IMR-90 (cell line): Measurements from ENCODE around the gene PLCD4. TPM values are rescaled to one million over a fixed set of nuclear protein-coding genes. Genes with fewer than 3 reads are reported as not detected.
A peak's percentile ranks its signal among the peaks of the same experiment; 100 is the strongest.

ENCODE experiments used
- ATAC-seq: fragments of 200-7000 bp; cut with Tn5 transposase; 2 replicates; pipeline ENCODE4 v1.9.1; 2020; ENCODE audit warnings: low read depth, mild to moderate bottlenecking, moderate library complexity
- BruUV-seq: library from RNA; stranded (reverse); fragments of 400-500 nt; replicated peaks from 2 replicates; lab custom pipeline; 2021; lab: Mats Ljungman, UMichigan
- CTCF ChIA-PET: fragments of 300-600 bp; formaldehyde crosslinking; extraction: SDS; loops from one replicate; lab custom pipeline; 2021; ENCODE audit warnings: antibody characterized with exemption; lab: Yijun Ruan, JAX
- POLR2A ChIA-PET: fragments of 300-600 bp; sonication (Branson Sonifier 250); formaldehyde crosslinking; loops from one replicate; lab custom pipeline; 2022; ENCODE audit warnings: antibody characterized with exemption; ENCODE audit not compliant: unreplicated experiment; lab: Charles Lee
- DNase-seq: peaks from one replicate; pipeline ENCODE4 v3.0.0; 2013
- H2AFZ ChIP-seq: replicated peaks from 2 replicates; pipeline ENCODE3; 2013; ENCODE audit warnings: low read length, mild to moderate bottlenecking; ENCODE audit not compliant: poor library complexity
- H2AK5ac ChIP-seq: 2 replicates; pipeline ENCODE4 v1.6.1; 2013; ENCODE audit warnings: low read depth, low read length, inconsistent platforms
- H2AK9ac ChIP-seq: replicated peaks from 2 replicates; pipeline ENCODE3; 2013; ENCODE audit warnings: mild to moderate bottlenecking, low read depth, low read length, moderate library complexity; ENCODE audit not compliant: poor library complexity
- H2BK120ac ChIP-seq: 2 replicates; pipeline ENCODE4 v1.6.1; 2013; ENCODE audit warnings: low read depth, low read length, inconsistent platforms
- H2BK15ac ChIP-seq: 3 replicates; pipeline ENCODE4 v1.6.1; 2013; ENCODE audit warnings: low read depth, low read length, inconsistent platforms
- H2BK20ac ChIP-seq: 2 replicates; pipeline ENCODE4 v1.6.1; 2013; ENCODE audit warnings: low read depth, mild to moderate bottlenecking, inconsistent platforms, low read length, moderate library complexity
- H2BK5ac ChIP-seq: 2 replicates; pipeline ENCODE4 v1.6.1; 2013; ENCODE audit warnings: mild to moderate bottlenecking, low read depth, low read length, inconsistent platforms; ENCODE audit not compliant: poor library complexity, severe bottlenecking
- H3K14ac ChIP-seq: replicated peaks from 2 replicates; pipeline ENCODE4 v1.6.1; 2013; ENCODE audit warnings: low read depth, low read length, inconsistent platforms
- H3K18ac ChIP-seq: 2 replicates; pipeline ENCODE4 v1.6.1; 2013; ENCODE audit warnings: low read depth, low read length, control low read depth
- H3K23ac ChIP-seq: 2 replicates; pipeline ENCODE4 v1.6.1; 2013; ENCODE audit warnings: low read depth, low read length, inconsistent platforms
- H3K27ac ChIP-seq: 2 replicates; pipeline ENCODE4 v1.5.1; 2013; ENCODE audit warnings: mild to moderate bottlenecking, control low read depth, low read length; ENCODE audit not compliant: insufficient read depth
- H3K27me3 ChIP-seq: 2 replicates; pipeline ENCODE4 v1.6.1; 2013; ENCODE audit warnings: low read length; ENCODE audit not compliant: control insufficient read depth, insufficient read depth
- H3K36me3 ChIP-seq: 2 replicates; pipeline ENCODE4 v1.6.1; 2013; ENCODE audit warnings: low read length, mixed read lengths; ENCODE audit not compliant: control insufficient read depth, insufficient read depth
- H3K4ac ChIP-seq: 2 replicates; pipeline ENCODE4 v1.6.1; 2013; ENCODE audit warnings: low read depth, low read length, inconsistent platforms
- H3K4me1 ChIP-seq: 2 replicates; pipeline ENCODE4 v1.6.1; 2013; ENCODE audit warnings: low read length, mixed read lengths; ENCODE audit not compliant: control insufficient read depth, insufficient read depth
- H3K4me2 ChIP-seq: 2 replicates; pipeline ENCODE4 v1.6.1; 2013; ENCODE audit warnings: low read depth, mild to moderate bottlenecking, control low read depth, low read length, moderate library complexity
- H3K4me3 ChIP-seq: 2 replicates; pipeline ENCODE4 v1.5.1; 2013; ENCODE audit warnings: low read depth, mild to moderate bottlenecking, control low read depth, low read length, moderate library complexity; ENCODE audit not compliant: insufficient read depth
- H3K56ac ChIP-seq: 2 replicates; pipeline ENCODE4 v1.6.1; 2013; ENCODE audit warnings: low read length, inconsistent platforms; ENCODE audit not compliant: insufficient read depth; ENCODE audit errors: extremely low read depth
- H3K79me1 ChIP-seq, 2 experiments: 2 replicates each; pipeline ENCODE4 v1.6.1; 2013; ENCODE audit warnings: low read length in 2 of 2, inconsistent platforms in 1 of 2, low read depth in 1 of 2
- H3K9ac ChIP-seq: 2 replicates; pipeline ENCODE4 v1.6.1; 2013; ENCODE audit warnings: low read depth, low read length, control low read depth
- H3K9me1 ChIP-seq: 2 replicates; pipeline ENCODE4 v1.6.1; 2013; ENCODE audit warnings: low read length, inconsistent platforms; ENCODE audit not compliant: insufficient read depth
- H3K9me3 ChIP-seq: 2 replicates; pipeline ENCODE4 v1.6.1; 2013; ENCODE audit warnings: low read length; ENCODE audit not compliant: control insufficient read depth, insufficient read depth
- H4K20me1 ChIP-seq: 2 replicates; pipeline ENCODE4 v1.6.1; 2013; ENCODE audit warnings: low read length, inconsistent platforms; ENCODE audit not compliant: insufficient read depth
- H4K5ac ChIP-seq: 2 replicates; pipeline ENCODE4 v1.6.1; 2013; ENCODE audit warnings: mild to moderate bottlenecking, low read depth, low read length, control low read depth
- H4K8ac ChIP-seq, 2 experiments: 2 replicates each; pipeline ENCODE4 v1.6.1; 2013; ENCODE audit warnings: low read depth in 2 of 2, low read length in 2 of 2, control low read depth in 1 of 2, inconsistent platforms in 1 of 2
- H4K91ac ChIP-seq: 2 replicates; pipeline ENCODE4 v1.6.1; 2013; ENCODE audit warnings: low read depth, low read length, inconsistent platforms; ENCODE audit not compliant: insufficient read depth
- BHLHE40 ChIP-seq: fragments of 150-350 bp; IDR thresholded peaks from 2 replicates; pipeline ENCODE4 v1.6.1; 2016; ENCODE audit warnings: mild to moderate bottlenecking, low read depth, low read length
- CEBPB ChIP-seq: IDR thresholded peaks from 2 replicates; pipeline ENCODE4 v1.6.1; 2012; ENCODE audit warnings: low read depth, low read length, improper control_type of control experiment
- CHD1 ChIP-seq: IDR thresholded peaks from 2 replicates; pipeline ENCODE4 v1.6.1; 2012; ENCODE audit warnings: low read depth, low read length, improper control_type of control experiment
- CTCF ChIP-seq: conservative IDR thresholded peaks from 2 replicates; pipeline ENCODE4 v1.5.1; 2012; ENCODE audit warnings: mild to moderate bottlenecking, low read depth, low read length, improper control_type of control experiment
- ELK1 ChIP-seq: fragments of 150-350 bp; IDR thresholded peaks from 2 replicates; pipeline ENCODE4 v1.6.1; 2016; ENCODE audit warnings: low read depth, mild to moderate bottlenecking, low read length, moderate library complexity, borderline replicate concordance
- FOS ChIP-seq: fragments of 150-350 bp; IDR thresholded peaks from 2 replicates; pipeline ENCODE4 v1.6.1; 2016; ENCODE audit warnings: low read depth, low read length
- MAFK ChIP-seq: IDR thresholded peaks from 2 replicates; pipeline ENCODE4 v1.6.1; 2012; ENCODE audit warnings: low read depth, low read length, improper control_type of control experiment
- MXI1 ChIP-seq: IDR thresholded peaks from 2 replicates; pipeline ENCODE4 v1.6.1; 2012; ENCODE audit warnings: low read depth, mild to moderate bottlenecking, low read length, moderate library complexity, borderline replicate concordance
- POLR2A ChIP-seq: IDR thresholded peaks from 2 replicates; pipeline ENCODE4 v1.6.1; 2012; ENCODE audit warnings: mild to moderate bottlenecking, low read depth, low read length
- RAD21 ChIP-seq: IDR thresholded peaks from 2 replicates; pipeline ENCODE4 v1.6.1; 2012; ENCODE audit warnings: low read length, improper control_type of control experiment
- RCOR1 ChIP-seq: IDR thresholded peaks from 2 replicates; pipeline ENCODE4 v1.6.1; 2012; ENCODE audit warnings: mild to moderate bottlenecking, low read length, improper control_type of control experiment; ENCODE audit not compliant: insufficient replicate concordance
- RFX5 ChIP-seq: IDR thresholded peaks from 2 replicates; pipeline ENCODE4 v1.8.0; 2012; ENCODE audit warnings: low read depth, mild to moderate bottlenecking, low read length, moderate library complexity
- SMC3 ChIP-seq: fragments of 150-350 bp; IDR thresholded peaks from 2 replicates; pipeline ENCODE4 v1.6.1; 2016; ENCODE audit warnings: low read depth, mild to moderate bottlenecking, antibody characterized with exemption, low read length, moderate library complexity
- USF2 ChIP-seq: fragments of 150-350 bp; IDR thresholded peaks from 2 replicates; pipeline ENCODE4 v1.6.1; 2017; ENCODE audit warnings: mild to moderate bottlenecking, antibody characterized with exemption, low read length, low read depth
- WGBS, 2 experiments: methylation state at CpG; one replicate each; pipeline versions ENCODE4 v1.1.5 to v1.1.7; 2013; ENCODE audit warnings: missing lambda C conversion rate in 2 of 2; ENCODE audit not compliant: insufficient read length in 1 of 2; ENCODE audit errors: extremely low coverage in 2 of 2; 5-methylcytosine and 5-hydroxymethylcytosine counted together
- dilution Hi-C: fragments of 300-500 bp; cut with HindIII; formaldehyde crosslinking; loops from one replicate; pipeline ENCODE4 v1.14.3; 2018; ENCODE audit warnings: low sequenced_read_pairs; ENCODE audit not compliant: unreplicated experiment
- in situ Hi-C: fragments of 300-500 bp; cut with MboI; formaldehyde crosslinking; loops from 3 replicates; pipeline ENCODE4 v1.14.3; 2019; ENCODE audit warnings: low sequenced_read_pairs, inconsistent platforms, mixed read lengths
- intact Hi-C: fragments of 100-400 bp; cut with micrococcal nuclease; formaldehyde crosslinking; loops from 2 replicates; pipeline ENCODE4 v1.10.0; 2022
- polyA plus RNA-seq, 3 experiments: library from polyadenylated mRNA; depleted of rRNA; stranded (reverse); fragments of >200 nt; gene quantifications; 2 replicates each; pipeline ENCODE4 v1.2.3, GENCODE V29; 2012; ENCODE audit warnings: low replicate concordance in 1 of 3
- total RNA-seq: library from RNA; depleted of rRNA; stranded (reverse); fragments of >200 nt; gene quantifications from 2 replicates; pipeline ENCODE4 v1.2.3, GENCODE V29; 2012

Gene PLCD4
- total and polyA plus RNA-seq, 2 of the 4 experiments (the other 2 are of a cell fraction): 1.9 to 2.0 TPM

- CTCF ChIA-PET: interaction anchor here (0.7 kb wide), 1 partner anchor 244 kb away, joined by 3 read pairs; no protein-coding TSS in a partner anchor
Observed at GRCh38 chr2:218567797-218568189, 39.9 kb upstream of the PLCD4 start.

More at GRCh38 chr2:218567797-218568189, 39.9 kb upstream of the PLCD4 start:
- peak overlapping the region; percentile 63 for H2AK9ac ChIP-seq
- no peaks in the 10 kb centered on the region for H3K27me3 ChIP-seq
- peak; percentile 36 for ATAC-seq
- H3K4ac ChIP-seq: peak overlapping the region; percentile 48
- peak overlapping the region; percentile 7; the same call in 1 of the 2 replicates for H2BK120ac ChIP-seq
- TSS peak; percentile 51 for BruUV-seq
- H3K9me1 ChIP-seq: no peaks in the 10 kb centered on the region
- no peak overlapping the region for H2BK20ac ChIP-seq
- H2BK15ac ChIP-seq: no peak overlapping the region; the same call in 2 of the 3 replicates
- dilution Hi-C loops (no loop called here), in situ Hi-C loops (no loop called here), intact Hi-C loops (loop anchor here (1.0 to 10.0 kb wide), 2 partner anchors 161 to 293 kb away; partner anchors contain the start of genes AAMP and PNKD)
- peaks cover 11 to 58% of the 10 kb centered on the region in 2 experiments for H3K79me1 ChIP-seq
- 0% methylated on average over 3 of the region's 19 CpGs; no CpG with 5 or more reads in 1 of the 2 experiments for WGBS, 2 experiments
- H3K56ac ChIP-seq: peak overlapping the region; percentile 70; the same call in 1 of the 2 replicates
- POLR2A ChIA-PET: interaction anchor here (0.6 kb wide), 1 partner anchor 20 kb away, joined by 3 read pairs; no protein-coding TSS in a partner anchor
- TF ChIP-seq MXI1 (no peak), RFX5 (no peak), SMC3 (no peak), RAD21 (no peak), ELK1 (no peak), POLR2A (no peak; the same call in 1 of the 2 replicates), RCOR1 (no peak), FOS (no peak), USF2 (no peak), MAFK (no peak), CEBPB (no peak), CTCF (no peak), BHLHE40 (no peak), CHD1 (no peak)
- peaks cover 4% of the 10 kb centered on the region; the same call in 1 of the 2 replicates for H3K36me3 ChIP-seq
- H3K14ac ChIP-seq: peak overlapping the region; percentile 49; the same call in 1 of the 2 replicates
- peak overlapping the region; percentile 70 for H3K27ac ChIP-seq
- no peaks in the 10 kb centered on the region for H3K9me3 ChIP-seq
- 0 out of 2 replicates have a peak overlapping the region, but pooled peaks have one; percentile 15 for H3K18ac ChIP-seq
- no peak for DNase-seq
- H4K8ac ChIP-seq: peak overlapping the region; percentile 51 to 61; a peak in 3 of 4 replicates
- H3K4me1 ChIP-seq: no peaks in the 10 kb centered on the region; the same call in 1 of the 2 replicates
- H3K9ac ChIP-seq: peak overlapping the region; percentile 94
- H3K4me3 ChIP-seq: peak overlapping the region; percentile 87
- peak overlapping the region; percentile 96 for H2AK5ac ChIP-seq
- peak overlapping the region; percentile 75 for H3K23ac ChIP-seq
- H3K4me2 ChIP-seq: peak overlapping the region; percentile 100
- H4K91ac ChIP-seq: peak overlapping the region; percentile 33
- H2AFZ ChIP-seq: peak overlapping the region; percentile 97
- H2BK5ac ChIP-seq: peak overlapping the region; percentile 44
- peak overlapping the region; percentile 13; the same call in 1 of the 2 replicates for H4K5ac ChIP-seq
- H4K20me1 ChIP-seq: peaks cover 16% of the 10 kb centered on the region; the same call in 1 of the 2 replicates
